Testis (tissue), 2 donors: ENCODE data around the gene ACKR4.
"Not testable (repeated sequence)": the region's sequence is repeated elsewhere in the genome, so short reads cannot be mapped to it uniquely, and the experiment has no call there.

ENCODE experiments used
- CTCF ChIP-seq, 3 experiments: fragments of 450-650 bp in 2 of 3; fragments of 200-600 bp in 1 of 3; sonication (generic) in 1 of 3; IDR thresholded peaks; one replicate each; pipeline ENCODE4 v1.5.1; 2016 to 2019; ENCODE audit warnings: antibody characterized with exemption in 3 of 3, mild to moderate bottlenecking in 2 of 3, moderate library complexity in 1 of 3
- POLR2A ChIP-seq: fragments of 450-650 bp; IDR thresholded peaks from one replicate; pipeline ENCODE4 v1.6.1; 2017; ENCODE audit warnings: antibody characterized with exemption, mild to moderate bottlenecking, moderate library complexity

GRCh38 chr3:132606620-132607019 is 9.6 kb downstream of the ACKR4 start:
- TF ChIP-seq CTCF (IDR thresholded peaks at IDR 0.05); POLR2A: not testable (repeated sequence)
